ENCODE results near the gene LHX5. TPM values are rescaled to one million over a fixed set of nuclear protein-coding genes. Genes with fewer than 3 reads are reported as not detected.
A peak's percentile ranks its signal among the peaks of the same experiment; 100 is the strongest.

Gene LHX5
- total RNA-seq, 4 donors from 2014 or later: not detected

DNA sequence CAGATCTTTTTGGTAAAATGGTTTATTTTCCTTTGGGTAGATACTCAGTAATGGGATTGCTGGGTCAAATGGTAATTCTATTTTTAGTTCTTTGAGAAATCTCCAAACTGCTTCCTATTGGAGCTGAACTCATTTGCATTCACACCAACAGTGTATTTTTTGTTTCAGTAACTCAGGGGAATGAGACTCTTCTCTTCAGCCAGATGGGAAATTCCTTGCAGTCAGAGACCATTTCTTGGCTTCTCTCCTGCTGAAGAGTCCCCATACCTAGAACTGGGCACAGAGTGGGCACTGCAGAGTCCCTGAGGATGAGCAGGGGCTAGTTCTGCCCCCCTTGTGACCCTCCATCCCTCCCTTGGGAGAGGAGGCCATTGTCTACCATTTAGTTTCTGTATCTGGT, 38.7 kb downstream of the LHX5 start:
- no peak overlapping the region for H3K4me3 ChIP-seq (ENCODE audit: low read depth, poor library complexity, severe bottlenecking)
- no peak for TF ChIP-seq POLR2A (IDR thresholded peaks at IDR 0.05)
- TF ChIP-seq, protein P1, sequence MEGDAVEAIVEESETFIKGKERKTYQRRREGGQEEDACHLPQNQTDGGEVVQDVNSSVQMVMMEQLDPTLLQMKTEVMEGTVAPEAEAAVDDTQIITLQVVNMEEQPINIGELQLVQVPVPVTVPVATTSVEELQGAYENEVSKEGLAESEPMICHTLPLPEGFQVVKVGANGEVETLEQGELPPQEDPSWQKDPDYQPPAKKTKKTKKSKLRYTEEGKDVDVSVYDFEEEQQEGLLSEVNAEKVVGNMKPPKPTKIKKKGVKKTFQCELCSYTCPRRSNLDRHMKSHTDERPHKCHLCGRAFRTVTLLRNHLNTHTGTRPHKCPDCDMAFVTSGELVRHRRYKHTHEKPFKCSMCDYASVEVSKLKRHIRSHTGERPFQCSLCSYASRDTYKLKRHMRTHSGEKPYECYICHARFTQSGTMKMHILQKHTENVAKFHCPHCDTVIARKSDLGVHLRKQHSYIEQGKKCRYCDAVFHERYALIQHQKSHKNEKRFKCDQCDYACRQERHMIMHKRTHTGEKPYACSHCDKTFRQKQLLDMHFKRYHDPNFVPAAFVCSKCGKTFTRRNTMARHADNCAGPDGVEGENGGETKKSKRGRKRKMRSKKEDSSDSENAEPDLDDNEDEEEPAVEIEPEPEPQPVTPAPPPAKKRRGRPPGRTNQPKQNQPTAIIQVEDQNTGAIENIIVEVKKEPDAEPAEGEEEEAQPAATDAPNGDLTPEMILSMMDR (IDR thresholded peaks at IDR 0.05): no peak
- no peak for DNase-seq (ENCODE audit: low spot score in 2 of 2)
- intact Hi-C loops (cut with DNase I; ENCODE audit: low total_unique reads): no loop called here

DNA sequence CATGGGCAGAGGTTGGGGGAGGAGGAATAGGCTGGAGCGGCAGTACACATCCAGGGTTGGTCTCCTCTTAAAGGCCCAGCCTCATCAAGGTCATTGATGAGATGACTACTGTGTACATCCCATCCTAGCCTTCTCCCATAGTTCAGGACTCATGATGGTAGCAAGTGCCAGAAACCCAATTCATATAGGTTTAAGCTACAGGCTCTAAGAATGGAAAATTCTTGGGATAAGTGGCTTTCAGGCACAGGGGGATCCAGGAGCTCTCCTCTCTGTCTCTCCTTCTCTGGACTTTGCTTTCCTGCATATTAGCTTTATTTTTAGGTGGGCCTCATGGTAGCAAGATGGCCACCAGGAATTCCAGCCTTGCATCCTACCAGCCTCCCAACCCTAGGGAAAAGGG, 43.2 kb downstream of the LHX5 start:
- no peak overlapping the region for H3K4me3 ChIP-seq (ENCODE audit: low read depth, poor library complexity, severe bottlenecking)
- TF ChIP-seq POLR2A (IDR thresholded peaks at IDR 0.05): no peak
- TF ChIP-seq, protein P1 (IDR thresholded peaks at IDR 0.05): no peak
- WGBS, 2 donors: 27 to 71% methylated on average over 1 of the region's 1 CpG
- no peak for DNase-seq (ENCODE audit: low spot score in 2 of 2)
- intact Hi-C loops (cut with DNase I; ENCODE audit: low total_unique reads): loop anchor here (10.0 kb wide), 1 partner anchor 224 kb away; no protein-coding TSS in a partner anchor

DNA sequence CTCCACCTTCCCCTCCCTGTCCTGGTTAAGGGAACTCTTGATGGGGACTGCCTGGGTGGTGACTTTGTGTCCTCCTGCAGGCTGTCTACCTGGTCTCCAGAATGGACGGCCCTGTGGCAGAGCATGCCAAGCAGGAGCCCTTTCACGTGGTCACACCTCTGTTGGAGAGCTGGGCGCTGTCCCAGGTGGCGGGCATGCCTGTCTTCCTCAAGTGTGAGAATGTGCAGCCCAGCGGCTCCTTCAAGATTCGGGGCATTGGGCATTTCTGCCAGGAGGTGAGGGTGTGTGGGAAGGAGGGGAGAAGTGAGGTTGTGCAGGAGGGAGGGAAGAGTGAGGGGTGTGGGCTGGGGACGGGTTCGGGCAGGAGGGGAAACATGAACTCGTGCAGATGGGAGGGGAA, 43.8 kb downstream of the LHX5 start:
- DNase-seq (ENCODE audit: low spot score in 2 of 2): no peak
- no peak for TF ChIP-seq POLR2A (IDR thresholded peaks at IDR 0.05)
- TF ChIP-seq, protein P1 (IDR thresholded peaks at IDR 0.05): no peak
- no peak overlapping the region for H3K4me3 ChIP-seq (ENCODE audit: low read depth, poor library complexity, severe bottlenecking)
- intact Hi-C loops (cut with DNase I; ENCODE audit: low total_unique reads): loop anchor here (10.0 kb wide), 1 partner anchor 223 kb away; no protein-coding TSS in a partner anchor
- WGBS, 2 donors: 47 to 64% methylated on average over 8 to 9 of the region's 9 CpGs

DNA sequence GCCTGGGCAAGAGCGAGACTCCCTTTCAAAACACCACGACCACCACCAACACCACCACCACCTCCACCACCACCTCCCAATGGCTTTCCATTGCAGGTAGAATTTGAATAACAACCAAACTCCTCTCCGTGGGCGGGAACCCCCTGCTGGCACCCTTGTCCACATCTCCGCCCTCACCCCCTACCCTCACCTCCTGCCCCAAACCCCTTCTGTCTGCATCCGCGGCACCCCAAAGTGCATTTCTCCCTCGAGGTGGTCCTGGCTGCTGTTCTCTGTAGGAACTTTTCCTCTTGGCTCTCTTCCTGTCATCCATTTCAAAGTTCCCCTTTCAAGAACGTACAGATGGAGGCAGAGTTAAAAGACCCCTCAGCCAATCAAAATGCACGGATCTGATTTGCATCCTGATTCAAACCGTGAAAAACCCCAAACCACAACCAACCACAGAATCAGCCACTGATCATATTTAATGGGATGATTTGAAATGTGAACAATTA, 45.7 kb downstream of the LHX5 start:
- 30 to 33% methylated on average over 11 of the region's 11 CpGs for WGBS, 2 donors
- intact Hi-C loops (cut with DNase I; ENCODE audit: low total_unique reads): loop anchor here (10.0 kb wide), 1 partner anchor 221 kb away; no protein-coding TSS in a partner anchor
- DNase-seq (ENCODE audit: low spot score in 2 of 2): no peak
- H3K4me3 ChIP-seq (ENCODE audit: low read depth, poor library complexity, severe bottlenecking): no peak overlapping the region
- TF ChIP-seq, protein P1 (IDR thresholded peaks at IDR 0.05): no peak
- no peak for TF ChIP-seq POLR2A (IDR thresholded peaks at IDR 0.05)

DNA sequence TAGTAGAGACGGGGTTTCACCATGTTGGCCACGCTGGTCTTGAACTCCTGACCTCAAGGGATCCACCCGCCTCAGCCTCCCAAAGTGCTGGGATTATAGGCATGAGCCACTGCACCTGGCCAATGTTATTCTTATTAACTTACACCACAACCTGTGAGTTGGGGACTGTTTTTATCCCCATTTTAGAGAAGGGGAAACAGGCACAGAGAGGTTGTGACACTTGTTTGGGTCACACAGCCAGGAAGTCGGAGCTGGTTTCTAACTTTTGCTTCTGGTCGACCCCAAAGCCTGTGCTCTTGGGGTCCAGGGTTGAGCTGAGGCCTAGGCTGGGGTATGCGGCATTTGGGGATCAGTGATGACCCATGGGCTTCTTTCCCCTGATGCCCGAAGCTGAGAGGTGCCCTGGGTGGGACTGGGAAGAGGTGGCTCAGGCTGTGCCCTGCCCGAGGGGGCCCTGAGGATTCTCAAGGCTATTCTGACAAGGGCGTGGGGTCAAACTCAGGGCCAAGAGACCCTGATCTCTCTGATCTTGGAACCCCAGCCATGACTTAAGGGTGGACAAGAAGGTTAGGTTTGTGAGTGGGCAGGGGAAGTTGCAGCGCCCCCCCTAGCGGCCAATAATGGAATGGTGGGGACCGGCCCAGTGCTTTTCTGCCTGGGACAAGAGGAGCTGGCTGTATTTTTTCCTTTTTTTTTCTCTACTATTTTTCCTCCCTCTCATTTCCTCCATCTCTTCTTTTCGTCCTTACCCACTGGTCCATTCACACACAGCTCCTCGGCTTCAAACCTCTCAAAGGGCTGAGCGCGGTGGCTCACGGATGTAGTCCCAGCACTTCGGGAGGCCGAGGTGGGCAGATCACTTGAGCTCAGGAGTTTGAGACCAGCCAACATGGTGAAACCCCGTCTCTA, 46.5 kb downstream of the LHX5 start:
- no peak for TF ChIP-seq POLR2A (IDR thresholded peaks at IDR 0.05)
- TF ChIP-seq, protein P1 (IDR thresholded peaks at IDR 0.05): no peak
- intact Hi-C loops (cut with DNase I; ENCODE audit: low total_unique reads): loop anchor here (10.0 kb wide), 1 partner anchor 220 kb away; no protein-coding TSS in a partner anchor
- H3K4me3 ChIP-seq (ENCODE audit: low read depth, poor library complexity, severe bottlenecking): no peak overlapping the region
- DNase-seq (ENCODE audit: low spot score in 2 of 2): peak; percentile 36 to 89
- WGBS, 2 donors: 49 to 55% methylated on average over 20 of the region's 20 CpGs
